ENCODE measurements around the gene SOHLH2. TPM values are rescaled to one million over a fixed set of nuclear protein-coding genes. Genes with fewer than 3 reads are reported as not detected.

Gene SOHLH2
- polyA plus RNA-seq, 1 experiment, result 0.35 TPM

DNA sequence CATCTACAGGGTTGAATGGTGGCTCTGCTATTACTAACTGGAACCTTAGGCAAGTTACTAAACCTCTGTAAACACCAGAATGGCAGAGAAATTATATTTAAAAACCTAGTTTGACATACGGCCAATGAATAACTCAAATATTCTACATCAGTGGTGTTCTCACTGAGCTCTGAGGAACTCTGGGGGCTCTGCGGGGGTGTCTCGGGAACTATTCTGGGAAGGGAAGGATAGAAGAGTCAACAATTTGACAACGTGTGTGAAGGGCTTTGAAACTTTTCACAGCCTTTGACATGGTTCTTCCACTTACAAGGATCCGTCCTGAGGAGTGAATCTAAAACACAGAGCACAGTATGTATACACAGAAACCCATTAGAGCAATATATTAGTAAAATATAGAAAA lies 38.7 kb downstream of the SOHLH2 start:
- H3K27me3 ChIP-seq (ENCODE audit: control insufficient read depth, insufficient read depth, low read length), result no peaks in the 10 kb centered on the region
- no peak for DNase-seq (ENCODE audit: low read depth, low spot score)
- H3K9me3 ChIP-seq (ENCODE audit: control insufficient read depth, insufficient read depth, low read length), result no peaks in the 10 kb centered on the region
- TF ChIP-seq, protein P1, sequence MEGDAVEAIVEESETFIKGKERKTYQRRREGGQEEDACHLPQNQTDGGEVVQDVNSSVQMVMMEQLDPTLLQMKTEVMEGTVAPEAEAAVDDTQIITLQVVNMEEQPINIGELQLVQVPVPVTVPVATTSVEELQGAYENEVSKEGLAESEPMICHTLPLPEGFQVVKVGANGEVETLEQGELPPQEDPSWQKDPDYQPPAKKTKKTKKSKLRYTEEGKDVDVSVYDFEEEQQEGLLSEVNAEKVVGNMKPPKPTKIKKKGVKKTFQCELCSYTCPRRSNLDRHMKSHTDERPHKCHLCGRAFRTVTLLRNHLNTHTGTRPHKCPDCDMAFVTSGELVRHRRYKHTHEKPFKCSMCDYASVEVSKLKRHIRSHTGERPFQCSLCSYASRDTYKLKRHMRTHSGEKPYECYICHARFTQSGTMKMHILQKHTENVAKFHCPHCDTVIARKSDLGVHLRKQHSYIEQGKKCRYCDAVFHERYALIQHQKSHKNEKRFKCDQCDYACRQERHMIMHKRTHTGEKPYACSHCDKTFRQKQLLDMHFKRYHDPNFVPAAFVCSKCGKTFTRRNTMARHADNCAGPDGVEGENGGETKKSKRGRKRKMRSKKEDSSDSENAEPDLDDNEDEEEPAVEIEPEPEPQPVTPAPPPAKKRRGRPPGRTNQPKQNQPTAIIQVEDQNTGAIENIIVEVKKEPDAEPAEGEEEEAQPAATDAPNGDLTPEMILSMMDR (IDR thresholded peaks at IDR 0.05; ENCODE audit: low read depth, low read length), result no peak
- CTCF ChIA-PET, result no interaction called here
- H3K4me3 ChIP-seq (ENCODE audit: low read depth, low read length), result no peak overlapping the region
- H3K27ac ChIP-seq (ENCODE audit: low read depth, low read length), result no peak overlapping the region
- POLR2A ChIA-PET, result no interaction called here

DNA sequence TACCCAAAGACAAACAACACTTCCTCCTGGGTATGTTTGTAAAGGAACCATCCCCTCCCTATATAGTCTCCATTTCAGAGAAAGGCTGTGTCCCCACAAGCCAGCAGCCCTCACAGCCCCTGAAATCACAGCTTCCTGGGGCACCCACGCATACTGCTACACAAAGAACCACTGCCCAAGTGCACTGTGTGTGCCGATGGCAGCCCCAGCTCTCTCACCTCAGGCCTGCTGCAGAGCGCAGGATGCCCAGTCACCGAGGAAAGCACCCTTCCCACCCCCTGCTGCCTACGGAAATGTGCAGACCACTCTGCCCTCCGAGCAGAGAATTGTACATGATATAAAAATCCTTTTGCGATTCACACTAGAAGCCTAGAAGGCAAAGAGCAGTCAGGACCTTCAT lies 39.4 kb downstream of the SOHLH2 start:
- no peaks in the 10 kb centered on the region for H3K27me3 ChIP-seq (ENCODE audit: control insufficient read depth, insufficient read depth, low read length)
- DNase-seq (ENCODE audit: low read depth, low spot score), result no peak
- ChIA-PET CTCF (no interaction called here), POLR2A (no interaction called here)
- H3K9me3 ChIP-seq (ENCODE audit: control insufficient read depth, insufficient read depth, low read length), result no peaks in the 10 kb centered on the region
- TF ChIP-seq, protein P1 (IDR thresholded peaks at IDR 0.05; ENCODE audit: low read depth, low read length), result no peak
- H3K27ac ChIP-seq (ENCODE audit: low read depth, low read length), result no peak overlapping the region
- H3K4me3 ChIP-seq (ENCODE audit: low read depth, low read length), result no peak overlapping the region

DNA sequence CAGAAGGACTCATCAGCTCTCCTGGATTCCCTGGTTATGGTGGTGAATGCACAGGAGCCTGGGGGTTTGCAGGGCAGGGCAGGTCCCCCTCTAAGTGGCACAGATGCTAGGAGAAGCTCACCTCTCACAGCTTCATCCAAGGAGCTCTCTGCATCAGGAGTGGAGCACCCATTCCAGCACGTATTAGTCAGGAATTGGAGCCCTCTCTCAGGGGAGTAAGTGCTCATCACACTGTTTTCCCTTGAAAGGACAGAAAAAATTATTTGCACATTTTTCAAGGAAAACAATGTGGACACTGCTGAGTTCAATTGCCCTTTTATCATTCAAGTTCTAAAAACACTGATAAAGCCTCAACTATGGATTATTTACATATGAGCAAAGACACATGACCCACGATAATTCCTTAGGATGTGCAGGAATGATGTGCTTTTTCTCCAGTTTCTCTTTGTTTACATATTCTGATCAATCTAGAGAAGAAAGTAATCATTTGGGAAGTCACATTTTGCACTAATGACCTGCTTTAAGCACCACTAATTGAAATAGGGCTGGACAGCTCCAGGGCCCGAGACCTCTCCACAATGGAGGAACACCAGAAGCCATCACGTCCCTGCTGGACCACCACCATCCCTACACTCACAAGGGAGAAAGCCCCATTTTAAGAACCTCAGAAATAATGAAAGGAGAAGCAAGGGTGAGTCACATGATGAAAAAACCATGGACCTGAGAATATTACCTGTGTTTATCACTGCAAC lies 40.6 kb downstream of the SOHLH2 start:
- Histone ChIP-seq H3K9me3 (ENCODE audit: control insufficient read depth, insufficient read depth, low read length) (no peaks in the 10 kb centered on the region), H3K27me3 (ENCODE audit: control insufficient read depth, insufficient read depth, low read length) (no peaks in the 10 kb centered on the region), H3K4me3 (ENCODE audit: low read depth, low read length) (no peak overlapping the region), H3K27ac (ENCODE audit: low read depth, low read length) (no peak overlapping the region)
- ChIA-PET CTCF (no interaction called here), POLR2A (no interaction called here)
- no peak for DNase-seq (ENCODE audit: low read depth, low spot score)
- TF ChIP-seq, protein P1 (IDR thresholded peaks at IDR 0.05; ENCODE audit: low read depth, low read length), result no peak

DNA sequence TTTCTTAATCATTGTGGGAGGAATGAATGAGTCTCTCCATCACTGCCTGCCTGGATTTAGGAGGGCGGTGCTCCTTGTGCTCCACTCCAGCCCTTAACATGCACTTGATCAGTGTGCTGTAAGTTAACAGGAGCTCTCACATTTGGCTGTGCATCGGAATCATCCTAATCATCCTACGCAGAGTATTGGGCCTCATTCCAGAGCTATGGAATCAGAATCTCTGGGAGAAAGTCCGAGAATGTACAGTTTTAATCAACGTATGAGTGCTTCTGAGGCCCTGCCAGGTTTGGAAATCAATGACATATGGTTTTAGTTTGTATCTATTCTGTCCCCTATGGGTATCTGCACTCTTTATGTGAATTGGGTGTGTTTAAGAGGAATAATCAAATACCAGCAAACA lies 48.3 kb downstream of the SOHLH2 start:
- Histone ChIP-seq H3K9me3 (ENCODE audit: control insufficient read depth, insufficient read depth, low read length) (no peaks in the 10 kb centered on the region), H3K27me3 (ENCODE audit: control insufficient read depth, insufficient read depth, low read length) (peaks cover 2% of the 10 kb centered on the region), H3K27ac (ENCODE audit: low read depth, low read length) (no peak overlapping the region), H3K4me3 (ENCODE audit: low read depth, low read length) (no peak overlapping the region)
- DNase-seq (ENCODE audit: low read depth, low spot score), result no peak
- POLR2A ChIA-PET, result no interaction called here
- TF ChIP-seq, protein P1 (IDR thresholded peaks at IDR 0.05; ENCODE audit: low read depth, low read length), result no peak
- CTCF ChIA-PET, result no interaction called here

DNA sequence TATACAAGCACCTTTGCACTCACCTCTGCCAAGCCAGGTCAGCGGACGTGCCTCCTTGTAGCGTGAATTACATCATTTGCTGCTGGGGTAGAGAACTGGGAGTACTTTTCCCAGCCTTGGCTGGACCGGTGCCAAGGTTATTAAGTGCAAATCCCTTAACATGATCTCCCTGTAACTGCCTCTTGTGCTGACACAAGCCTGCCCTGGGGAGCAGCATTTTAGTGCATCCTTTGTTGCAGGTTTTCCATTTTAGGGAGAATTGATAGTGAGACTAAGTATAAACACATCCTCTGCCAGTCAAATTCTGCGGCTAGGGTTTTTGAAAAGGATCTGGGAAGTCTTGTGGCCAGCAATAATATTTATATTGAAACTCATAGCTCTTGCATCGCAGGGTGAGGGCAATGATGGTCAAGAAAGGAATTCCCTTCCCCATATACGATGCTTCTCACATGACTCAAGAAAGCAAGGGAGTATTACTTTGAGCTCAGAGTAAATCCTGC lies 50.5 kb downstream of the SOHLH2 start:
- Histone ChIP-seq H3K27ac (ENCODE audit: low read depth, low read length) (no peak overlapping the region), H3K9me3 (ENCODE audit: control insufficient read depth, insufficient read depth, low read length) (no peaks in the 10 kb centered on the region), H3K27me3 (ENCODE audit: control insufficient read depth, insufficient read depth, low read length) (peaks cover 2% of the 10 kb centered on the region), H3K4me3 (ENCODE audit: low read depth, low read length) (no peak overlapping the region)
- ChIA-PET POLR2A (no interaction called here), CTCF (interaction anchor here (1.6 kb wide), 1 partner anchor 111 kb away, joined by 4 read pairs; no protein-coding TSS in a partner anchor)
- TF ChIP-seq, protein P1 (IDR thresholded peaks at IDR 0.05; ENCODE audit: low read depth, low read length), result no peak
- DNase-seq (ENCODE audit: low read depth, low spot score), result peak; percentile 55
